HG02588 (cell line): ENCODE data around the gene PPME1.

Experiments used
- ATAC-seq: cut with Tn5 transposase; IDR thresholded peaks from one replicate; pipeline ENCODE4 v1.9.1; 2021; ENCODE audit warnings: mild to moderate bottlenecking, moderate library complexity; ENCODE audit not compliant: unreplicated experiment

PPME1 gene

GRCh38 chr11:74278721-74279161 is 107.7 kb downstream of the PPME1 start:
- ATAC-seq: no peak

DNA sequence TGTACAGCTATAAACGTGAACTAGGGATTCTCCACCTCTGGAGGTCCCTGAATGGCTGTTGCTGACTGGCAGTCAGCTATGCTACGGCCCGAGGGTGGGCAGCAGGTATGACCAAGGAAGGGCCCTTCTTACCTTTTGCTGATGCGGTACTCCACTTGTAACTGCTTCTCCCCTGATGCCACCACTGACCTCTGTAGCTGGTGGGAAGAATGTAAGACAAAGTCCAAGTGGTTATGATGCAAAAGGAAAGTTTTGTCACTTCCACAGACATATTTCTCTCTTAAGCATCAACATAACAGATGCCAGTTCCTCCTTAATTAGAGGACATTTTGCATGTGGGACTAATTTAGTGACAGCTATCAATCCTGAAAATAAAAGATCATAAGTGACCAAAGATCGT is 108.2 kb downstream of the PPME1 start:
- ATAC-seq: no peak

GRCh38 chr11:74280494-74280893 is 109.4 kb downstream of the PPME1 start:
- no peak for ATAC-seq

DNA sequence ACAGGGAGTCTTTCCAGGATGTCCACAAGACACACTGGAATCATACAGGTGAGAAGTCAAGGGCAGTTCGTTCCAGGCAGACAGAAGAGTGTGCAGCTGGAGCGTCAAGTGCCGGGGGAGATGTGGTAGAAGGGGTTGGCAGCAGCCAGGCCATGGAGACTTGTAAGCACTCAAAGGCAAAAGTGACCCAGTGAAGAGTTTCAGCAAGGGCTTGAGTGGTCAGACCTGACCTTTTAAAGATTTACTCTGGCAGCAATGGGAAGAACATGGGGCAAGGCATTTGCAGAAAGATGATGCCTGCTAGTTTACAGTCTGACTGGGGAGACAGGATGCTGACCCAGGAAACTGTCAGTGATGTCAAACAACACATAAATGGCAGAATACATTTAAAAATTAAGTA is 111.3 kb downstream of the PPME1 start:
- no peak for ATAC-seq

- no peak for ATAC-seq
Observed at GRCh38 chr11:74282914-74283371, 111.9 kb downstream of the PPME1 start.

DNA sequence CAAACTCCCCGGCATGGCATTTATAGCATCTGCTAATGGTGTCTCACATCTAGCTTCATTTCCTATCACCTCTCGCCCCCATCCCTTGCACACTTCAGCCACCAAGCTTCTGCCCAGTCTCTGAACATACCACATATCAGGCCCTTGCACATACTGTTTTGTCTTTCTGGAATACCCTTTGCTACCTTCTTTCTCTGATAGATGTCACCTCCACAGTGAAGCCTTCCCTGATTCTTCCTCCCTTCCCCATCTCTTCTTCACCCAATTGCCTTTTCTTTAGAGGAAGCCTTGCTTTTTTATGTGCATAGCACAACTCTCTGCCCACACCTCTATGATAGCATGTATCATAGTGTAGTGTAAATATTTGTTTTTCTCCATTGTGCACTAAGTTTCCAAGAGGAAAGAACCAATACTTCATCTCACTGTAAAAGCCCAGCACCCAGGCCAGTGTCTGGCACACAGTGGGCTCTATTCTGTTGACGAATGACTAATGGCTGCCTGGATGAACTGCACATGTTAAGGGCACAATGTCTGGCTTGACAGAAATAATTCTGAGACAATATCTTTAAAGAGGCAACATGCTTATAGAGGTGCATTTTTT is 112.6 kb downstream of the PPME1 start:
- no peak for ATAC-seq

DNA sequence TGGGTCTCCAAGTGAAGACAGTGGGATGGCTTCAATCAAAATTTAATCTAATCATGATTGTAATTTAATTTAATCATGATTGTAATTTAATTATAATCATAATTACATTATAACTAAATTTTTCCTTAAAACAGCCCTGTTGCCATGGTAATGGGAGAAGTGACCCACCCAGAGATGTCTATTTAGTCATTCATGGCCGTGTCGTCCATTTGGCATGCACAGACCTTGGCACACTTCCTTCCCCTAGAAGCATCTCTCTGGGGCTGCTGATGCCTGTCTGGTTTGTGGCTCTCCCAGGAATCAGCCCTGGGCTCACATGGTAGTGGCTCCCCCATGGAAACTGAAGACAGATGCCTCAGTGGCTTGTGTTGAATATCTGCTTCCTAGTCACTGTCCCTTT is 113.4 kb downstream of the PPME1 start:
- ATAC-seq: no peak

- no peak for ATAC-seq
Observed at GRCh38 chr11:74288161-74288560, 117.1 kb downstream of the PPME1 start.

DNA sequence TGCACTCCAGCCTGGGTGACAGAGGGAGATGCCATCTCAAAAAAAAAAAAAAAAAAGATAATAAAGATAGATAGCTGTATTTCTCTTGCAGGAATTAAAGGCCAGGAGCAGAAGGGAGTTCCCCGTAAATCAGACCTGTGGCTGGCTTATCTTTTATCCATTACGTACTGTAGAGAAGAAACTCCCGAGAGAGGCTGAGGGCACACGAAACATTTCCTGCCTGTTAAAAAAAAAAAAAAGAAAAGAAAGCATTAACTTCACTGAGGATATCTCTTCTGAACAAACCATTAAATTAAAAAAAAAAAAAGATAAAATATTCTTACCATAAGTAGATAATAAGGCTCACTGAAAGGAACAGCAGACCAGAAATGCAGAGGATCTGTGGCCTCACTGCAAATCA is 117.8 kb downstream of the PPME1 start:
- ATAC-seq: no peak

GRCh38 chr11:74297484-74297883 is 126.4 kb downstream of the PPME1 start:
- no peak for ATAC-seq

DNA sequence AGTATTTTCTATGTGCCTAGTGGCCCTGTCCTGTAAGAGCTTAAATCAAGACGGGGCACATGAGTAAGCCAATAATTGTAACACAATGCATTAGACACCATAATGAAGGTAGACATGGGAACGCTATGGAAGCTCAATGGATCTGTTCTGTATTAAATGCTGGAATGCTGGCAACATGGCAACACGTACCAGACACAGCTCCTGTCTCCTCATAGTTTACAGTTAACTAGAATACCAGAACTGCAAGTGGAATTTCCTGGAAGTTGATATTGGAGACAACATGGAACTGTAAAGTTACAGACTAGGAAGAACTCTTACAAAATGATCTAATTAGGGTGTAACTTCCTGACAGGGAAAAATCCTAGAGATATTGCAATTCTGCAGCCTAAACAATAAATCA is 127.9 kb downstream of the PPME1 start:
- no peak for ATAC-seq
